ENCODE results near the gene BPIFA3.

The BPIFA3 gene

GRCh38 chr20:33267701-33268100 lies 50.5 kb downstream of the BPIFA3 start:
- no peak for FAIRE-seq

GRCh38 chr20:33272155-33272873 lies 55.2 kb downstream of the BPIFA3 start:
- no peak for FAIRE-seq

- no peak for FAIRE-seq
Observed at GRCh38 chr20:33273117-33273851, 56.1 kb downstream of the BPIFA3 start.

GRCh38 chr20:33275215-33275614 lies 58.1 kb downstream of the BPIFA3 start:
- FAIRE-seq, result no peak

- no peak for FAIRE-seq
Observed at GRCh38 chr20:33275871-33276270, 58.7 kb downstream of the BPIFA3 start.

- no peak for FAIRE-seq
Observed at GRCh38 chr20:33276303-33277113, 59.4 kb downstream of the BPIFA3 start.
